HepG2 (cell line): ENCODE data around the gene ZPR1. TPM values are rescaled to one million over a fixed set of nuclear protein-coding genes. Genes with fewer than 3 reads are reported as not detected.

Source experiments
- ATF7-NPFF ChIP-seq: sonication (generic); formaldehyde crosslinking; IDR thresholded peaks from 2 replicates; pipeline ENCODE4 v1.8.1; 2023; ENCODE audit warnings: mild to moderate bottlenecking, low read depth, missing genetic modification reagents, moderate library complexity
- EED ChIP-seq: sonication (generic); formaldehyde crosslinking; IDR thresholded peaks from 2 replicates; pipeline ENCODE4 v1.5.0; 2020; ENCODE audit warnings: mild to moderate bottlenecking, missing genetic modification reagents
- HNF1B ChIP-seq: sonication (generic); formaldehyde crosslinking; IDR thresholded peaks from 2 replicates; pipeline ENCODE4 v1.5.1; 2020; ENCODE audit warnings: mild to moderate bottlenecking, moderate library complexity, missing genetic modification reagents
- HNF4G ChIP-seq, 2 experiments: sonication (generic) in 1 of 2; formaldehyde crosslinking in 1 of 2; IDR thresholded peaks; 2 replicates each; pipeline versions ENCODE4 v1.4.0 to v1.6.1; 2011 to 2020; ENCODE audit warnings: borderline replicate concordance in 2 of 2, low read depth in 2 of 2, mild to moderate bottlenecking in 2 of 2, low read length in 1 of 2, missing genetic modification reagents in 1 of 2, moderate library complexity in 1 of 2
- MAFK ChIP-seq, 2 experiments: IDR thresholded peaks in 1 of 2; conservative IDR thresholded peaks in 1 of 2; 2 replicates each; pipeline ENCODE4 v1.6.1; 2011; ENCODE audit warnings: improper control_type of control experiment in 2 of 2, low read length in 2 of 2
- MEIS2 ChIP-seq: sonication (generic); formaldehyde crosslinking; IDR thresholded peaks from 2 replicates; pipeline ENCODE4 v1.9.0; 2021; ENCODE audit warnings: mild to moderate bottlenecking, missing genetic modification reagents
- MYC ChIP-seq: sonication (generic); formaldehyde crosslinking; IDR thresholded peaks from 2 replicates; pipeline ENCODE4 v1.9.0; 2021; ENCODE audit warnings: missing genetic modification reagents, borderline replicate concordance
- NR2F6 ChIP-seq, 2 experiments: IDR thresholded peaks; 2 replicates each; pipeline ENCODE4 v1.6.1; 2016; ENCODE audit warnings: antibody characterized with exemption in 1 of 2, mild to moderate bottlenecking in 1 of 2
- SALL1 ChIP-seq: sonication (generic); formaldehyde crosslinking; IDR thresholded peaks from 2 replicates; pipeline ENCODE4 v1.8.0; 2022; ENCODE audit warnings: mild to moderate bottlenecking, missing genetic modification reagents
- SATB2 ChIP-seq: sonication (generic); formaldehyde crosslinking; IDR thresholded peaks from 2 replicates; pipeline ENCODE4 v1.5.0; 2020; ENCODE audit warnings: missing genetic modification reagents
- ZBTB7B ChIP-seq: sonication (generic); formaldehyde crosslinking; IDR thresholded peaks from 2 replicates; pipeline ENCODE4 v1.4.0; 2020; ENCODE audit warnings: missing genetic modification reagents
- ZMYM4 ChIP-seq: sonication (generic); formaldehyde crosslinking; IDR thresholded peaks from 2 replicates; pipeline ENCODE4 v1.8.1; 2023; ENCODE audit warnings: mild to moderate bottlenecking, missing genetic modification reagents
- ZNF253 ChIP-seq: sonication (generic); formaldehyde crosslinking; IDR thresholded peaks from 2 replicates; pipeline ENCODE4 v1.8.0; 2022; ENCODE audit warnings: mild to moderate bottlenecking, missing genetic modification reagents, borderline replicate concordance
- ZNF543 ChIP-seq: sonication (generic); formaldehyde crosslinking; IDR thresholded peaks from 2 replicates; pipeline ENCODE4 v1.4.0; 2020; ENCODE audit warnings: mild to moderate bottlenecking, missing genetic modification reagents
- ZNF563 ChIP-seq: sonication (generic); formaldehyde crosslinking; IDR thresholded peaks from 2 replicates; pipeline ENCODE4 v1.8.0; 2022; ENCODE audit warnings: mild to moderate bottlenecking, moderate library complexity, missing genetic modification reagents
- ZNF572 ChIP-seq: sonication (generic); formaldehyde crosslinking; IDR thresholded peaks from 2 replicates; pipeline ENCODE4 v1.5.1; 2020; ENCODE audit warnings: mild to moderate bottlenecking, missing genetic modification reagents
- ZNF776 ChIP-seq: sonication (generic); formaldehyde crosslinking; IDR thresholded peaks from 2 replicates; pipeline ENCODE4 v1.4.0; 2020; ENCODE audit warnings: mild to moderate bottlenecking, missing genetic modification reagents
- polyA plus RNA-seq, 8 experiments: library from polyadenylated mRNA; depleted of rRNA in 3 of 8; stranded (reverse) in 7 of 8; unstranded in 1 of 8; fragments of >200 nt; fragmentation: Illumina TruSeq in 4 of 8; extraction: Trizol in 4 of 8; gene quantifications; 2 replicates each; pipeline versions ENCODE4 v1.2.1 to v1.2.3, GENCODE V29; 2011 to 2016; ENCODE audit warnings: low read depth in 4 of 8, missing spikeins in 1 of 8, mixed read lengths in 1 of 8; ENCODE audit not compliant: insufficient read depth in 1 of 8
- total RNA-seq, 5 experiments: library from RNA; depleted of rRNA; stranded (reverse); fragments of >200 nt; fragmentation: Illumina TruSeq; extraction: Trizol; gene quantifications; 2 replicates each; pipeline ENCODE4 v1.2.3, GENCODE V29; 2016; ENCODE audit warnings: low read depth in 1 of 5
- TF ChIP-seq, protein P1 (sequence below), 2 experiments: sonication (generic) in 1 of 2; formaldehyde crosslinking in 1 of 2; IDR thresholded peaks; 2 replicates each; pipeline versions ENCODE4 v1.4.0 to v1.6.1; 2016 to 2020; ENCODE audit warnings: borderline replicate concordance in 1 of 2, low read depth in 1 of 2, mild to moderate bottlenecking in 1 of 2, missing genetic modification reagents in 1 of 2
- TF ChIP-seq, protein P2 (sequence below): fragments of 450-650 bp; IDR thresholded peaks from 2 replicates; pipeline ENCODE4 v1.6.1; 2016
- TF ChIP-seq, protein P3 (sequence below): sonication (generic); formaldehyde crosslinking; IDR thresholded peaks from 2 replicates; pipeline ENCODE4 v1.8.1; 2023; ENCODE audit warnings: missing genetic modification reagents, mild to moderate bottlenecking, borderline replicate concordance

Gene ZPR1
- total and polyA plus RNA-seq, 2 of the 13 experiments (the other 11 are each of a cell fraction or from before 2014, with no cell fraction given), result 40.0 to 79.3 TPM

- TF ChIP-seq ZNF543 (CRISPR knock-in tag) (no peak), ATF7-NPFF (peak; percentile 54; the same call in 1 of the 2 replicates), MYC (CRISPR knock-in tag) (no peak; the same call in 1 of the 2 replicates), ZNF776 (0 out of 2 replicates have a peak, but pooled peaks have one; percentile 37), ZNF563 (CRISPR knock-in tag) (peak; percentile 38; the same call in 1 of the 2 replicates), ZNF253 (CRISPR knock-in tag) (no peak), SALL1 (peak; percentile 56; the same call in 1 of the 2 replicates), NR2F6 (IDR thresholded peaks at IDR 0.05) (no peak), NR2F6 (CRISPR knock-in tag; IDR thresholded peaks at IDR 0.05) (0 out of 2 replicates have a peak, but pooled peaks have one; percentile 31), SATB2 (CRISPR knock-in tag) (no peak), HNF1B (CRISPR knock-in tag) (0 out of 2 replicates have a peak, but pooled peaks have one; percentile 28), ZNF572 (CRISPR knock-in tag) (0 out of 2 replicates have a peak, but pooled peaks have one; percentile 80), MAFK (conservative IDR thresholded peaks at IDR 0.05 in 1 of 2, IDR thresholded peaks at IDR 0.05 in 1 of 2; ENCODE audit: low read length in 2 of 2) (no peak), ZMYM4 (0 out of 2 replicates have a peak, but pooled peaks have one; percentile 18), ZBTB7B (0 out of 2 replicates have a peak, but pooled peaks have one; percentile 40), MEIS2 (no peak), EED (no peak), HNF4G (IDR thresholded peaks at IDR 0.05; ENCODE audit: borderline replicate concordance, low read depth, low read length) (peak; percentile 52; the same call in 1 of the 2 replicates), HNF4G (CRISPR knock-in tag; IDR thresholded peaks at IDR 0.05; ENCODE audit: borderline replicate concordance, low read depth) (no peak)
- TF ChIP-seq, protein P1, sequence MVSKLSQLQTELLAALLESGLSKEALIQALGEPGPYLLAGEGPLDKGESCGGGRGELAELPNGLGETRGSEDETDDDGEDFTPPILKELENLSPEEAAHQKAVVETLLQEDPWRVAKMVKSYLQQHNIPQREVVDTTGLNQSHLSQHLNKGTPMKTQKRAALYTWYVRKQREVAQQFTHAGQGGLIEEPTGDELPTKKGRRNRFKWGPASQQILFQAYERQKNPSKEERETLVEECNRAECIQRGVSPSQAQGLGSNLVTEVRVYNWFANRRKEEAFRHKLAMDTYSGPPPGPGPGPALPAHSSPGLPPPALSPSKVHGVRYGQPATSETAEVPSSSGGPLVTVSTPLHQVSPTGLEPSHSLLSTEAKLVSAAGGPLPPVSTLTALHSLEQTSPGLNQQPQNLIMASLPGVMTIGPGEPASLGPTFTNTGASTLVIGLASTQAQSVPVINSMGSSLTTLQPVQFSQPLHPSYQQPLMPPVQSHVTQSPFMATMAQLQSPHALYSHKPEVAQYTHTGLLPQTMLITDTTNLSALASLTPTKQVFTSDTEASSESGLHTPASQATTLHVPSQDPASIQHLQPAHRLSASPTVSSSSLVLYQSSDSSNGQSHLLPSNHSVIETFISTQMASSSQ (IDR thresholded peaks at IDR 0.05; ENCODE audit: low read depth), result no peak
- TF ChIP-seq, protein P1 (CRISPR knock-in tag; IDR thresholded peaks at IDR 0.05; ENCODE audit: borderline replicate concordance), result 0 out of 2 replicates have a peak, but pooled peaks have one; percentile 10
- TF ChIP-seq, protein P2, sequence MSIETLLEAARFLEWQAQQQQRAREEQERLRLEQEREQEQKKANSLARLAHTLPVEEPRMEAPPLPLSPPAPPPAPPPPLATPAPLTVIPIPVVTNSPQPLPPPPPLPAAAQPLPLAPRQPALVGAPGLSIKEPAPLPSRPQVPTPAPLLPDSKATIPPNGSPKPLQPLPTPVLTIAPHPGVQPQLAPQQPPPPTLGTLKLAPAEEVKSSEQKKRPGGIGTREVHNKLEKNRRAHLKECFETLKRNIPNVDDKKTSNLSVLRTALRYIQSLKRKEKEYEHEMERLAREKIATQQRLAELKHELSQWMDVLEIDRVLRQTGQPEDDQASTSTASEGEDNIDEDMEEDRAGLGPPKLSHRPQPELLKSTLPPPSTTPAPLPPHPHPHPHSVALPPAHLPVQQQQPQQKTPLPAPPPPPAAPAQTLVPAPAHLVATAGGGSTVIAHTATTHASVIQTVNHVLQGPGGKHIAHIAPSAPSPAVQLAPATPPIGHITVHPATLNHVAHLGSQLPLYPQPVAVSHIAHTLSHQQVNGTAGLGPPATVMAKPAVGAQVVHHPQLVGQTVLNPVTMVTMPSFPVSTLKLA, result no peak
- TF ChIP-seq, protein P3, sequence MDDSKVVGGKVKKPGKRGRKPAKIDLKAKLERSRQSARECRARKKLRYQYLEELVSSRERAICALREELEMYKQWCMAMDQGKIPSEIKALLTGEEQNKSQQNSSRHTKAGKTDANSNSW (CRISPR knock-in tag), result no peak
These were observed 35.4 kb upstream of the ZPR1 start, which contains the start of gene APOA4 (continued) for GRCh38 chr11:116823031-116823843.
